ENCODE measurements around the gene UEVLD.

UEVLD gene

DNA sequence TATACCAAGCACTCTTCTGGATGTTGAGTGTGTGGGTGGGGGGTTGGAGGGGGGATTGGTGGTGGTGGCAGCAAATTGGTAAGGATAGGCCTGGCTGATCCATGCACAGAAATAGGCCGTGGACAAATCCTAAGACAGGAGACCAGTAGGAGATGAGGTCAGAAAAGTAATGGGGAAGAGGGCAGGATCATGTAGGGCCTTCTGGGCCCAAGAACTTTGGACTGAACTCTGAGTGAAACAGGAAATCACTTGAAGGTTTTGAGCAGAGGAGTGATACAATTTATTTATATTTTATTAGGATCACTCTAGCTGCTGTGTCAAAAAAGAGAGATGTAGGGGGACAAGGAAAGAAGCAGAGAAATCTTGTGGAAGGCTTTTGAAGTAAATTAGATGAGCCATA, 90.5 kb downstream of the UEVLD start:
- no peak for DNase-seq (ENCODE audit: low spot score)

DNA sequence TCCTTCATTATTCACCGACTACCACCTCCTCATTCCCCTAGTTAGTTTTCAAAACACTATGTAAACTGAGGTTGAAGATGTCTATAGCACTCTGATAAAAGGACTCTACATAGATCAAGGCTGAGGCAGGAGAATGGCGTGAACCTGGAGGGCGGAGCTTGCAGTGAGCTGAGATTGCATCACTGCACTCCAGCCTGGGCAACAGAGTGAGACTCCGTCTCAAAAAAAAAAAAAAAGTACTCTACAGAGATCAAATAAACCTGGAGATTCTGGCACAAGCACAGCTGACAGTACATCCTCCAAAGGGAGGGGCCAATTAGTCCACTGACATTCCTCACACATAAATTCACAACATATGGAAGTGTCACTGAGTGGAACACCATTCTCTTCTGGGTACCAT, 92.8 kb downstream of the UEVLD start:
- no peak for DNase-seq (ENCODE audit: low spot score)

DNA sequence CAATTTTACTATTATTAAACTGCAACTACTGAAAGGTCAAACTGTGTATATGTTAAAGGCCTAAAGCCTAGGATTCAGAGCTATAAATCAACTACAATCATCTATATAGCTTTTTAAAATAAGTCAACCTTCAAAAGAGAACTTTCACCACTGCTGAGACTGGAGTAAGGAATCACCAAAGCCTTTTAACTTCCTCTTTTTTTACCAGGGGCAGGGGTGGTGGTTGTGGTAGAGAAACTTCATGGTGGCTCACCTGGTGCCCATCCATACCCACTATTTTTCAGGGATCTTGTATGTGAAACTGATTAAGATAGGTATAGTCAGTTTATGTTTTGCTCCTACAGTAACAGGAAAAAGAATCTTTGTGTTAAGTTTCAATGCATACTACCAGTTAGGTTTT, 93.3 kb downstream of the UEVLD start:
- no peak for DNase-seq (ENCODE audit: low spot score)

DNA sequence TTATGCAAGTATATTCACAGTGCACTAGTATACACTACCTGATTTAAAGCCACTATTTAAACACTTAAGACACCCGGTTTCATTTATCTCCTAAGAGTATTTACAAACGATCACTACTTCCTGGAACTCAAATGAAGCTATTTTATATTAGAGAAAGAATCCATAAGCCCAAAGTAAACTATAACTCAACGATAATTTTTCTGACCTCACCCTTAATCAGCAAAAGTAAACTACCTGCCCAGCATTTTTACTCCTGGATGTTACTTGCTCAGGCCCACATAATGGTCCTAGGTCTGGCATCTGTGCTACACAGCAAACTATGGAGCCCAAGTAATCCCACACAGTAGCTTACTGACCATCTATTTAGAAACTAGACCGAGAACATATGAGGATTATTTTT, 95.2 kb downstream of the UEVLD start:
- no peak for DNase-seq (ENCODE audit: low spot score)

DNA sequence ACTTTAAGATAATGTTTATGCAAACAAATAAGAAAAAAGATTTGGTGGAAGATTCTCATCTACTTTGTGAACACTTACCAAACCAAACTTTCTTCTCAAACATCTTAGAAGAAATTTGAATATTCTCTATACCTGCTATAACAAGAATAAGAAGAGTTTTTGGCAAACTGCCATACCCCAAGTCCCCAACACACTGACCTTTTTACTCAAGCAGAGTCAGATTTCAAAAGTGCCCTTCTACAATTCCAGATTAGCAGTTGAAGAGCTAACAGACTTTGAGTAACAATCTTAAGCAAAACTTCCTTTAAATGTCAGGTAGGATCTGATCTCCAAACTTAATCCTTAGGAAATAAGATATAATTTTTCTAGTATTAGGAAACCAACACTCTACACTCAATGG, 95.6 kb downstream of the UEVLD start:
- DNase-seq (ENCODE audit: low spot score) = no peak

DNA sequence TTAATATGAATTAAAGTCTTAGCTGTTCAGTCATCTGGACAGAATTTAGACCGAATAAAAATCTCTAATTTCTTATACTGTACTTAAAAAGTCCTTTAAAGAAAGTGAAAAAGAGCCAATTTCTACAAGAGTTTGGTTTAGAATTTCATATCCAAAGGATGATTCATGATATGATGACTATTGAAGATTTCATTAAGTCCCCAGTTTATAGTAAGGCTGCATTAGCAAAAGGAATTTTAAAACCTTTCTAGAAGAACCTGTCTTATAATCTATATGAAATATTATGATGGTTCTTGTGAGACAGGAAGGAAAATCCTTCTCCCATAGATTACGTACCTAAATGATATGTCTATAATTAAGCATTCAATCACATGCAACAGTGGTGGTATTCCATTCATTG, 96.6 kb downstream of the UEVLD start:
- DNase-seq (ENCODE audit: low spot score) = no peak

DNA sequence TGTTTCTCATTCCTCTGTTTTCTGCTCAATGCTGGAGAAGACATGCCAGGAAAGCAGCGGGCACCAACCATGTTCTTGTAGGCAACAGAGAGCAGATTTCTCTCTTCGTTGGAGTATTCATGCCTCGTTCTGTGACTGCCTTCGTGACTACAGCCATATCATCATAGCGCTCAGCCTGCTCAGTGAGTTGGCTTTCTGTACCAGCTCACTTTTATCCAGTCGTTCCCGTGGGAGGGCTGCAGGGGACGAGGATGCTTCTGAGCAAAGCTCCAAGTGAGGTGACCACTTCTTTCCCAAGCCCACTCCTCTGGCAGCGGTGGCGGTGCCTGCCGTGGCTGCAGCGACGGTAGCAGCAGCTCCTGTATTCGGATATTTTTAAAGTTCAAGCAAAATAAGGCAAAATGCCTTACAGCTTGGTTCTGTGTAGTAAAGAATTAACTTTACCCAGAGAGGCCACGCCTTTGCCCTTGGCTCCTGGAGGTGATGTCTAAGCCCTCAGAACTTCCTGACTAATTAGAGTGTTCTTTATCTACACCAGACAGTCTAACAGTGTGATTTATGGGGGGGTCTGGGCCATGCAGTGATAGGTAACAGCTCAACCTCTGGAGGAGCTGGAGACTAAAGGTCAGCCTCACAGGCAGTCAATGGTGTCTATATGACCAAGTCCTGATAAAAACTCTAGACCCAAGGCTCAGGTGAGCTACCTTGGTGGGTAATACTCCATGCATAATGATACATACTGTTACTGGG, 97.6 kb downstream of the UEVLD start:
- DNase-seq (ENCODE audit: low spot score) = no peak

DNA sequence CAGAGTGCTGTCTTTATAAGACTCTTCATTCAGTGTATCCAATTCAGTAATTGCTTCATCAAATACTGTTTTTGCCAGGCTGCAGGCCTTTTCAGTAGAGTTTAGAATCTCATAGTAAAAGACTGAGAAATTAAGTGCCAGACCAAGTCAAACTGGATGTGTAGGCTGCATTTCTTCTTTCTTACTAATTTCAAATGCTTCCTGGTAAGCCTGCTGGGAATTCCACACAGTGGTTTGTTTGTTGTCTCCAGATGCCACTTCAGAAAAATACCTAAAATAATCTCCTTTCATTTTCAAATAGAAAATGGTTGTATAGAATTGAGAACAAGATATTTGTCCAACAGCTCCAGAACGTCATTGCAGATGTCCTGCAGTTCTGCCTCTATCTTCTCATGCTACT, 98.2 kb downstream of the UEVLD start:
- no peak for DNase-seq (ENCODE audit: low spot score)

DNA sequence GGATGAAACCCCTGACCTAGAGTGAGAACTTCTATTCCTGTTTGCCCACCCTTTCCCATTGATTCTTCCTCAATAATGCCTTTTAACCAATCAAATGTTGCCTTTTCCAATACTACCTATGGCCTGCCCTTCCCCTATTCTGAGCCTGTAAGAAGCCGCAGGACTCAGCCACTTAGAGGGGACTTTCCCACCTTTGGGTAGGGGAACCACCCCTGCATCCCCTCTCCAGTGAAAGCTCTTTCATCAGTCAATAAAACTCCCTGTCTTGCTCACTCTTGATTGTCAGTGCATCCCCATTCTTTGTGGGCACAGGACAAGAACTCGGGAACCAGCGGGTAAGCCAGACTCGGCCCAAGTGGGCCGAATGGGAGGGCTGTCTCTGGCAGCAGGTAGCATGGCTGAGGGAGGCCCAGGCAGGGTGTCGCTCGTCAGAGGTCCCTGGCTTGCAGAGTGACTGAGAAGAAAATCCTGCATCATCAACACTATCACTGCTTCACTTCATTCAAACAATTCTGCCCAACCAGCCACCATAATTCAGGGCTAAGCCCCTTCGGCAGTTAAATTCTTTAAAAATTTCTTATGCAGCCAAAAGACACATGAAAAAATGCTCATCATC, 102.5 kb downstream of the UEVLD start:
- no peak for DNase-seq (ENCODE audit: low spot score)

All from AG08396 (cell line).